ENCODE data around the gene DIRAS1.

Gene DIRAS1

GRCh38 chr19:2740314-2740656 is 19.1 kb upstream of the DIRAS1 start:
- no peaks in the 10 kb centered on the region for H3K9me3 Mint-ChIP-seq
- H3K4me3 Mint-ChIP-seq = peak overlapping the region; percentile 64
- peaks cover 12% of the 10 kb centered on the region for H3K27me3 Mint-ChIP-seq (ENCODE audit: low read depth)
- peaks cover 12% of the 10 kb centered on the region for H3K4me1 Mint-ChIP-seq (ENCODE audit: low read depth)
- H3K27ac Mint-ChIP-seq = no peak overlapping the region
- DNase-seq (ENCODE audit: low spot score) = no peak
- peaks cover 18% of the 10 kb centered on the region for H3K36me3 Mint-ChIP-seq (ENCODE audit: low read depth)

DNA sequence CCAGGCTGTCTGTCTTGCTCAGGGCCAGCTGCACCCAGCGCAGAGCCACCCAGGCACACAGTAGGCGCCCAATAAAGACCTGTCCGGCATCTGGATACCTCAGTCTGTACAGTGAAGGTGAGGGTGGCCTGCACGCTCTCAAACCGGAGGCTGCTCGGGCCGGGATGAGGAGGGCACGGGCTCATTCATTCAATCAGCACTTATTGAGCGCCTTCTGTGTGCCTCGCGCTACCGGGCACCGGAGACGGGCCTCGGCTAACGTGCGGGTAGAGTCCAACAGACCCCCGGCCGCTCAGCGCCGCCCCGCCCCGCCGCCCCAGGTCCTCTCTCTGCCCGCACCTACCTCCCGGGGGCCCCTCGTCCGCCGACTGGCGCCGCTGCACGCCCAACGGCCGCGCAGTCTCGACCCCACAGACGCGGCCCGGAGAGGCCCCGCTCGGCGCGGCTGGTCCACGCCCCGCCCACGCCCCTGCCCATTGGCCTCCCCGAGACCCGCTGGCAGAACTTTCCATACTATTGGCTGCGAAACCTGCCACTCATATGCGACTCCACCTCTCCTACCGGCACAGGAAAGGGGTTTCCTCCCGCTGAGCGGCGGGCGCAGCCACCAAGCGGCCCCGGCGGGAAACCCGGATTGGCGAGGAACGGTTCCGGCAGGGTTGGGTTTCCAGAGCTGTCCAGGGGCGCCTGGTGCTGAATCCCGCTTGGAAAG is 18.6 kb upstream of the DIRAS1 start, which contains the start of gene SLC39A3:
SLC39A3 (minus strand) TSS at position 416 of the 712 bp plus-strand sequence. CDS start 2,760 bp downstream, outside the sequence.
- DNase-seq (ENCODE audit: low spot score) = peak; percentile 97
- Mint-ChIP-seq H3K36me3 (ENCODE audit: low read depth) (peaks cover 20% of the 10 kb centered on the region), H3K9me3 (no peaks in the 10 kb centered on the region), H3K27ac (peak within 1 kb of the TSS; percentile 83), H3K27me3 (ENCODE audit: low read depth) (peaks cover 12% of the 10 kb centered on the region), H3K4me1 (ENCODE audit: low read depth) (peaks cover 12% of the 10 kb centered on the region), H3K4me3 (peak within 1 kb of the TSS; percentile 93)

DNA sequence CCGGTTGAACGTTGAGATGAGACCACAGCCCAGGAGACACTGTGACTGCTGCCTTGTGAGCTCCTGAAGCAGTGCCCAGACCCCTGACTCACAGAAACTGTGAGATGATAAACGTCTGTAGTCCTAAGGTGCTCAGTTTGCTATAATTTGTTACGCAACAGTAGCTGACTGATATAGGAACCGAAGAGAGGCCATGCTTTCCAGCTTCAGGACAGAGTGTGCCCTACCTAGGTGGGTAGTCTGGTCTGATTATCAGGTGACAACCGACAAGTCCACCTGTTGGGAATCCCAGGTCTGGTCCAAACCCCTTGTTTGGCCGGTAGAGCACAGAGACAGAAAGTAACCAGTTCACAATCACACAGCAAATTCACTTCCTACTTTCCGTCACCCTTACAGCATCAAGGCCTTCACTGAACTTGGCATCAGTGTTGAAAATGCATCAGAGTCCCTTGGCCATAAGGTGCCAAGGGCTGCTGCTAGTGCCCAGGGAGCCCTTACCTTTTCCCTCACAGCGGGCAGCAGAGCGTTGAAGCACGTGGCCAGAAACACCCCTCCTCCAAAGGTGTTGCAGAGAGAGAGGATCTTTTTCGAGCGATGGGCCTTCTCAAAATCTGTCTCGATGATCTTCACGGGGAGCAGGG is 15.5 kb upstream of the DIRAS1 start:
- Mint-ChIP-seq H3K4me3 (peak overlapping the region; percentile 21), H3K4me1 (ENCODE audit: low read depth) (peaks cover 12% of the 10 kb centered on the region), H3K27ac (no peak overlapping the region), H3K36me3 (ENCODE audit: low read depth) (peaks cover 30% of the 10 kb centered on the region), H3K27me3 (ENCODE audit: low read depth) (peaks cover 2% of the 10 kb centered on the region), H3K9me3 (no peaks in the 10 kb centered on the region)
- DNase-seq (ENCODE audit: low spot score) = no peak

DNA sequence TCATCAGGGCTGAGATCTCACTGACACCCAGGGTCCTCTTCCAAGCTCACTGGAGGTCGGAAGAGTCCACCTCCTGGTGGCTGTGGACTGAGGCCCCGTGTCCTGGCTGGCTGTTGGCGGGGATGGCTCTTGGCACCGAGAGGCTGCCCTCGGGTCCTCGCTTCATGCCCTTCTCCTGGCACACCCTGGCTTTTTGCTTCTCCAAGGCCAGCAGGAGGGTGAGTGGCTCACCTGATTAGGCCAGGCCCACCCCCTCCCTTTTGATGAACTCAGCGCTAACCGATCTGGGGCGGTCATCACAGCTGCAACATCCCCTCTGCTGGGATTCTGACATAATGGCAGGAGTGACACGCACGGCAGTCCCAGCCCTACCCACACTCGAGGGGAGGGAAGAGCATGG is 14.2 kb upstream of the DIRAS1 start:
- H3K27ac Mint-ChIP-seq = no peak overlapping the region
- no peaks in the 10 kb centered on the region for H3K9me3 Mint-ChIP-seq
- peaks cover 30% of the 10 kb centered on the region for H3K36me3 Mint-ChIP-seq (ENCODE audit: low read depth)
- no peaks in the 10 kb centered on the region for H3K27me3 Mint-ChIP-seq (ENCODE audit: low read depth)
- no peak overlapping the region for H3K4me3 Mint-ChIP-seq
- peaks cover 12% of the 10 kb centered on the region for H3K4me1 Mint-ChIP-seq (ENCODE audit: low read depth)
- no peak for DNase-seq (ENCODE audit: low spot score)

GRCh38 chr19:2734589-2735288 is 13.6 kb upstream of the DIRAS1 start:
- Mint-ChIP-seq H3K9me3 (no peaks in the 10 kb centered on the region), H3K27ac (no peak overlapping the region), H3K36me3 (ENCODE audit: low read depth) (peaks cover 30% of the 10 kb centered on the region), H3K4me1 (ENCODE audit: low read depth) (peaks cover 9% of the 10 kb centered on the region), H3K4me3 (no peak overlapping the region), H3K27me3 (ENCODE audit: low read depth) (no peaks in the 10 kb centered on the region)
- DNase-seq (ENCODE audit: low spot score) = no peak

DNA sequence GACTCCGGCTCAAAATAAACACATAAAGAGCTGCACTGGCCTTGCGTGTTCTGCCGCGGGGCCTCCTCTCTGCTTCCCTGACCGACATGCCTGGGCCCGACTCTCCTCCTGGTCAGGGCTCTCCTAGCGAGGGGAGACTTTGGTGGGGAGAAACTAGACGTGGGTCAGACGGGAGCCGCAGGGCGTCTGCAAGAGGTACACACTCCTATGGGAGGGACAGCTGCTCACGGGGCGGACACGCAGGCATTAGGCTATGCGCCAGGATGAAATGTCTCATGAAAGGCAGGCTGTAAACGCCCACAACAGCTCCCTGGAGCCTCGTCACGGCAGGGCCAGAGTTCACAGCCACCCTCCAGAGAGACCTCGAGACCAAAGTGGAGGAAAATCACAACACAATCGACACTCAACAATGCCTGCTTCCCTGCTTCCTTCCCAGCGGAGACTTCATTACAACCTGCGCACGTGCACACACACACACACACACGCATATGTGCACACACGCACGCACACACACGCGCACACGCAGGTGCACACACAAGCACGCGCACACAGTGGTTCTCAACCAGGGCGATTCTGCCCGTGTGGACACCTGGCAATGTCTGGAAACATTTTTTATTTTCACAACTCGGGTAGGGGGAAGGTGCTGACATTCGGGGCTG is 12.9 kb upstream of the DIRAS1 start:
- H3K27me3 Mint-ChIP-seq (ENCODE audit: low read depth) = no peaks in the 10 kb centered on the region
- no peak for DNase-seq (ENCODE audit: low spot score)
- H3K27ac Mint-ChIP-seq = no peak overlapping the region
- H3K4me1 Mint-ChIP-seq (ENCODE audit: low read depth) = peaks cover 5% of the 10 kb centered on the region
- no peak overlapping the region for H3K4me3 Mint-ChIP-seq
- H3K9me3 Mint-ChIP-seq = no peaks in the 10 kb centered on the region
- H3K36me3 Mint-ChIP-seq (ENCODE audit: low read depth) = peaks cover 30% of the 10 kb centered on the region

DNA sequence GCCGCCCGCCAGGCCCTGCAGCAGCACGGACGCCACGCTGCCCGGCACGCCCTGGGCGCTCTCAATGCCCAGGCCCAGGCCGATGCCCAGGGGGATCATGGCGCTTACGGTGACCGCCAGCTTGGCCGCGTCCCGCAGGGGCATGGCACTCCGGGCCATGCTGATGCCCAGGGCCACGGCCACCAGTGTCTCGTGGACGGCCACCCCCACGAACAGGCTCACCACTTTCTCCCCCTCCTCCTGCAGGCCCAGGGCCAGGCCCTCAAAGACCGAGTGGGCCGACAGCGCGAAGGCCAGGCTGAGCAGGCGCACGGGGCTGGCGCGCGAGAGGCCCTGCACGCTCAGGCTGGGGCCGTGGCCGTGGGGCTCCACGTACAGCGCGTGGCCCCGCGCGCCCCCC is 11.7 kb upstream of the DIRAS1 start:
- H3K27ac Mint-ChIP-seq = no peak overlapping the region
- H3K4me1 Mint-ChIP-seq (ENCODE audit: low read depth) = no peaks in the 10 kb centered on the region
- H3K27me3 Mint-ChIP-seq (ENCODE audit: low read depth) = no peaks in the 10 kb centered on the region
- DNase-seq (ENCODE audit: low spot score) = no peak
- H3K4me3 Mint-ChIP-seq = no peak overlapping the region
- no peaks in the 10 kb centered on the region for H3K9me3 Mint-ChIP-seq
- H3K36me3 Mint-ChIP-seq (ENCODE audit: low read depth) = peaks cover 29% of the 10 kb centered on the region

DNA sequence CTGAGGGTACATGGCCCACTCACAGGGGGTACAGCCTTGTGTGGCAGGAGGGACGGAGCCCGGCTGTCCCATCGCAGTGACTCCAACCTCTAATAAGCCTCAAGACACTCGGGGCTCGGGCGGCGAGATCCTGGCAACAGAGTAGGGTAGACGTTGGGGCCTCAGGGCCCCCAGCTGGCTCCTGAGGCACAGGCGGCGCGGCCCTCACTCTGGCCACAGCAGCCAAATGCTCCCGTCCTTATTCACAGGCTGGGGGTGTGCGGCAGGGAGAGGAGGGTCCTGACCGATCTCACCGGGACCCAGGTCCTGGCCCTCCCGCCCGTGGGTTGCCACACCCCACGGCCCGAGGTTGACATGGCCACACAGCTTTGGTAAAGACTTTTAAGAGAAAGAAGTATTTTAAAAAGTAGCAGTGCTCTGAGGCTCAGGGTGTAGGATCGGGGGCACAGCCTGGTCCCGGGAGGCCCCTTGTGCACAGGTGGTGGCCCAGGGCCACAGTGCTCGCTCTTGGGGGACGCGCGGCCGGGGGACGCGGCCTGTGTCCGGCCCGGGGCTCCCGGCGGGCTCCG is 11.1 kb upstream of the DIRAS1 start:
- H3K27me3 Mint-ChIP-seq (ENCODE audit: low read depth) = no peaks in the 10 kb centered on the region

GRCh38 chr19:2731181-2731995 is 10.2 kb upstream of the DIRAS1 start:
- Mint-ChIP-seq H3K4me3 (no peak overlapping the region), H3K4me1 (ENCODE audit: low read depth) (no peaks in the 10 kb centered on the region), H3K27me3 (ENCODE audit: low read depth) (no peaks in the 10 kb centered on the region), H3K36me3 (ENCODE audit: low read depth) (peaks cover 19% of the 10 kb centered on the region), H3K27ac (no peak overlapping the region), H3K9me3 (no peaks in the 10 kb centered on the region)
- no peak for DNase-seq (ENCODE audit: low spot score)

More for the DNA sequence above, 11.1 kb upstream of the DIRAS1 start:
- Mint-ChIP-seq H3K4me3 (no peak overlapping the region), H3K9me3 (no peaks in the 10 kb centered on the region), H3K27ac (no peak overlapping the region), H3K4me1 (ENCODE audit: low read depth) (no peaks in the 10 kb centered on the region), H3K36me3 (ENCODE audit: low read depth) (peaks cover 28% of the 10 kb centered on the region)
- DNase-seq (ENCODE audit: low spot score) = no peak

GRCh38 chr19:2729943-2730818 is 9.0 kb upstream of the DIRAS1 start:
- DNase-seq (ENCODE audit: low spot score) = no peak
- Mint-ChIP-seq H3K36me3 (ENCODE audit: low read depth) (peaks cover 12% of the 10 kb centered on the region), H3K27me3 (ENCODE audit: low read depth) (peaks cover 3% of the 10 kb centered on the region), H3K27ac (no peak overlapping the region), H3K9me3 (no peaks in the 10 kb centered on the region), H3K4me1 (ENCODE audit: low read depth) (no peaks in the 10 kb centered on the region), H3K4me3 (no peak overlapping the region)

- H3K4me1 Mint-ChIP-seq (ENCODE audit: low read depth) = no peaks in the 10 kb centered on the region
- no peak overlapping the region for H3K27ac Mint-ChIP-seq
- H3K27me3 Mint-ChIP-seq (ENCODE audit: low read depth) = peaks cover 5% of the 10 kb centered on the region
- no peaks in the 10 kb centered on the region for H3K9me3 Mint-ChIP-seq
- H3K4me3 Mint-ChIP-seq = no peak overlapping the region
- peaks cover 4% of the 10 kb centered on the region for H3K36me3 Mint-ChIP-seq (ENCODE audit: low read depth)
- no peak for DNase-seq (ENCODE audit: low spot score)
Measured at GRCh38 chr19:2728783-2729387, 7.7 kb upstream of the DIRAS1 start.

DNA sequence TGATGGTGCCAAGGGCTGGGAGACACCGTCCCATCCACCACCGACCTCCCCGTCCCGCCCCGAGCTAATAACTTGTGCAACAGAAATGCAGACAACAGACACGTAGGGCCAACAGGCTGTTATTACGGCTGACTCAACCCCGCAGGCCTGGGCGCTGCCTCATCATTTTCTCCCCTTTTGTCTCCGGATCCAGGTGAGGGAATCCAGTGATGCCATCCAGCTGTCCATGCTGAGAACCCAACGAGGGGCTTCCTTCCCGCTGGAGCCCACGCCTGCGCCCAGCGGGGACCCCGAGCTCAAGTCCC is 6.4 kb upstream of the DIRAS1 start:
- H3K27me3 Mint-ChIP-seq (ENCODE audit: low read depth) = peaks cover 5% of the 10 kb centered on the region
- no peak overlapping the region for H3K4me3 Mint-ChIP-seq
- no peaks in the 10 kb centered on the region for H3K4me1 Mint-ChIP-seq (ENCODE audit: low read depth)
- H3K9me3 Mint-ChIP-seq = no peaks in the 10 kb centered on the region
- H3K27ac Mint-ChIP-seq = no peak overlapping the region
- DNase-seq (ENCODE audit: low spot score) = no peak
- H3K36me3 Mint-ChIP-seq (ENCODE audit: low read depth) = no peaks in the 10 kb centered on the region

Data from T-helper 2 cell treated with Interferon-gamma antibody and Interleukin-4, amounts not matched to agents 5 μg/mL and 100 μg/mL, for 36 hours (primary cell).